Natural killer cell (primary cell): Measurements from ENCODE around the gene SCFD2. TPM values are rescaled to one million over a fixed set of nuclear protein-coding genes. Genes with fewer than 3 reads are reported as not detected.

ENCODE experiments used
- ATAC-seq, 3 donors: fragments of 150-1000 bp in 2 of 3; fragments of 200-7000 bp in 1 of 3; cut with Tn5 transposase; 1 replicate in 1 of 3; 2 replicates in 2 of 3; pipeline ENCODE4 v1.10.0; 2021; ENCODE audit warnings: mild to moderate bottlenecking in 2 of 3, moderate library complexity in 2 of 3
- DNase-seq, 2 donors: peaks; one replicate each; pipeline versions ENCODE4 v3.0.0 to v3.0.0-alpha.2; 2013 to 2021; ENCODE audit warnings: mixed read lengths in 1 of 2
- H3K27ac ChIP-seq: one replicate; pipeline ENCODE4 v1.5.1; 2013; ENCODE audit warnings: mild to moderate bottlenecking, low read length
- H3K27me3 ChIP-seq: one replicate; pipeline ENCODE4 v1.6.1; 2013; ENCODE audit warnings: low read length; ENCODE audit not compliant: control insufficient read depth, insufficient read depth
- H3K36me3 ChIP-seq: one replicate; pipeline ENCODE4 v1.6.1; 2013; ENCODE audit warnings: low read length; ENCODE audit not compliant: control insufficient read depth, insufficient read depth
- H3K4me1 ChIP-seq: one replicate; pipeline ENCODE4 v1.6.1; 2013; ENCODE audit warnings: low read length; ENCODE audit not compliant: control insufficient read depth, insufficient read depth
- H3K4me3 ChIP-seq: one replicate; pipeline ENCODE4 v1.5.1; 2013; ENCODE audit warnings: low read length
- H3K9me3 ChIP-seq: one replicate; pipeline ENCODE4 v1.6.1; 2013; ENCODE audit warnings: low read length; ENCODE audit not compliant: control insufficient read depth, insufficient read depth
- H3K27ac Mint-ChIP-seq, 2 donors: one replicate each; pipeline ENCODE4 v1.8.0; 2022; ENCODE audit warnings: mild to moderate bottlenecking in 2 of 2, mixed read lengths in 2 of 2, moderate library complexity in 1 of 2
- H3K27me3 Mint-ChIP-seq, 2 donors: one replicate each; pipeline ENCODE4 v1.8.0; 2022; ENCODE audit warnings: low read depth in 2 of 2, mixed read lengths in 2 of 2
- H3K36me3 Mint-ChIP-seq: one replicate; pipeline ENCODE4 v1.8.0; 2022; ENCODE audit warnings: mixed read lengths
- H3K4me1 Mint-ChIP-seq, 2 donors: one replicate each; pipeline ENCODE4 v1.8.0; 2022; ENCODE audit warnings: mixed read lengths in 2 of 2
- H3K4me3 Mint-ChIP-seq: one replicate; pipeline ENCODE4 v1.8.0; 2022; ENCODE audit warnings: mild to moderate bottlenecking, moderate library complexity, mixed read lengths
- H3K9me3 Mint-ChIP-seq, 2 donors: one replicate each; pipeline ENCODE4 v1.8.0; 2022; ENCODE audit warnings: mixed read lengths in 2 of 2
- CTCF ChIP-seq: fragments of 200-600 bp; IDR thresholded peaks from one replicate; pipeline ENCODE4 v1.8.0; 2022; ENCODE audit warnings: antibody characterized with exemption
- WGBS: methylation state at CpG from one replicate; pipeline ENCODE4 v1.1.7; 2013; ENCODE audit warnings: missing lambda C conversion rate; ENCODE audit not compliant: insufficient coverage; 5-methylcytosine and 5-hydroxymethylcytosine counted together
- intact Hi-C: fragments of 100-400 bp; cut with micrococcal nuclease; formaldehyde crosslinking; loops from one replicate; pipeline ENCODE4 v1.14.2; 2022
- total RNA-seq, 4 donors: library from RNA; stranded (reverse); fragments of 120-200 nt in 1 of 4; gene quantifications; one replicate each; pipeline versions ENCODE4 v1.2.3 to v1.2.4, GENCODE V29; 2013 to 2022

The SCFD2 gene
- total RNA-seq, 3 donors from 2014 or later (not counting 1 experiment from before 2014, with no cell fraction given), result 26.4 to 29.4 (median 28.9) TPM

- H3K36me3 ChIP-seq, result peaks cover 2% of the 10 kb centered on the region
- no peak overlapping the region for H3K27ac ChIP-seq
- H3K4me3 Mint-ChIP-seq, result no peak overlapping the region
- ATAC-seq (no peak), DNase-seq (no peak)
- H3K9me3 ChIP-seq, result peaks cover 9% of the 10 kb centered on the region
- no peaks in the 10 kb centered on the region for H3K27me3 Mint-ChIP-seq
- H3K4me1 ChIP-seq, result peaks cover 4% of the 10 kb centered on the region
- no peaks in the 10 kb centered on the region for H3K27me3 ChIP-seq
- no peak overlapping the region for H3K4me3 ChIP-seq
- intact Hi-C loops, result no loop called here
- peaks cover 30% of the 10 kb centered on the region for H3K36me3 Mint-ChIP-seq
- no peak overlapping the region for H3K27ac Mint-ChIP-seq
- H3K4me1 Mint-ChIP-seq, result peaks cover 0 to 15% of the 10 kb centered on the region in 2 donors
- peaks cover 9 to 22% of the 10 kb centered on the region in 2 donors for H3K9me3 Mint-ChIP-seq
- TF ChIP-seq CTCF, result no peak
Observed at GRCh38 chr4:53175640-53176039, 190.2 kb downstream of the SCFD2 start.

GRCh38 chr4:53174823-53175222 lies 191.0 kb downstream of the SCFD2 start:
- no peak for TF ChIP-seq CTCF
- H3K9me3 Mint-ChIP-seq, result peaks cover 9 to 17% of the 10 kb centered on the region in 2 donors
- DNase-seq (no peak), ATAC-seq (no peak)
- H3K4me1 Mint-ChIP-seq, result peaks cover 0 to 15% of the 10 kb centered on the region in 2 donors
- 96% methylated on average over 3 of the region's 3 CpGs for WGBS
- Histone ChIP-seq H3K36me3 (peaks cover 2% of the 10 kb centered on the region), H3K27ac (no peak overlapping the region), H3K4me3 (no peak overlapping the region), H3K9me3 (peaks cover 9% of the 10 kb centered on the region), H3K27me3 (no peaks in the 10 kb centered on the region), H3K4me1 (peaks cover 4% of the 10 kb centered on the region)
- H3K27me3 Mint-ChIP-seq, result no peaks in the 10 kb centered on the region
- no peak overlapping the region for H3K4me3 Mint-ChIP-seq
- H3K27ac Mint-ChIP-seq, result no peak overlapping the region
- intact Hi-C loops, result no loop called here
- H3K36me3 Mint-ChIP-seq, result peaks cover 22% of the 10 kb centered on the region

- Histone ChIP-seq H3K9me3 (peaks cover 9% of the 10 kb centered on the region), H3K36me3 (peaks cover 2% of the 10 kb centered on the region), H3K4me1 (peaks cover 4% of the 10 kb centered on the region), H3K4me3 (no peak overlapping the region), H3K27me3 (no peaks in the 10 kb centered on the region), H3K27ac (no peak overlapping the region)
- Mint-ChIP-seq H3K4me1 (peaks cover 0 to 15% of the 10 kb centered on the region in 2 donors), H3K36me3 (peaks cover 16% of the 10 kb centered on the region), H3K27me3 (no peaks in the 10 kb centered on the region), H3K27ac (no peak overlapping the region), H3K4me3 (no peak overlapping the region), H3K9me3 (peaks cover 9 to 12% of the 10 kb centered on the region in 2 donors)
- TF ChIP-seq CTCF, result no peak
- DNase-seq (no peak), ATAC-seq (no peak)
- intact Hi-C loops, result no loop called here
- WGBS, result no CpG with 5 or more reads among the region's 1 CpG
Observed at GRCh38 chr4:53173576-53173975, 192.3 kb downstream of the SCFD2 start.

GRCh38 chr4:53171797-53172196 lies 194.1 kb downstream of the SCFD2 start:
- peaks cover 9% of the 10 kb centered on the region for H3K36me3 Mint-ChIP-seq
- peaks cover 0 to 10% of the 10 kb centered on the region in 2 donors for H3K4me1 Mint-ChIP-seq
- ATAC-seq, result no peak

More at GRCh38 chr4:53171797-53172196, 194.1 kb downstream of the SCFD2 start:
- Histone ChIP-seq H3K36me3 (peaks cover 2% of the 10 kb centered on the region), H3K27me3 (no peaks in the 10 kb centered on the region), H3K4me3 (no peak overlapping the region), H3K9me3 (no peaks in the 10 kb centered on the region), H3K4me1 (peaks cover 4% of the 10 kb centered on the region), H3K27ac (no peak overlapping the region)
- Mint-ChIP-seq H3K9me3 (peaks cover 6% of the 10 kb centered on the region in 2 donors), H3K27me3 (no peaks in the 10 kb centered on the region), H3K27ac (no peak overlapping the region), H3K4me3 (no peak overlapping the region)
- no peak for TF ChIP-seq CTCF
- 93% methylated on average over 2 of the region's 3 CpGs for WGBS
- intact Hi-C loops, result no loop called here
- DNase-seq, result no peak
